Natural killer cell treated with Interleukin-12 subunit alpha and Interleukin-12 subunit beta and Interleukin-15 and Interleukin-18, amount 100 ng/mL, for 72 hours (primary cell): ENCODE data around the gene DDX17. TPM values are rescaled to one million over a fixed set of nuclear protein-coding genes. Genes with fewer than 3 reads are reported as not detected.

Experiments used
- ATAC-seq, 2 donors: fragments of 150-1000 bp; cut with Tn5 transposase in 1 of 2; sonication (Bioruptor Pico), chemical (Tn5 transposase) in 1 of 2; 2 replicates each; pipeline ENCODE4 v1.10.0; 2021
- DNase-seq: peaks from one replicate; pipeline ENCODE4 v3.0.0; 2022; ENCODE audit warnings: low spot score
- H3K27ac Mint-ChIP-seq, 2 donors: 1 replicate in 1 of 2; 2 replicates in 1 of 2; pipeline ENCODE4 v1.8.0; 2022; ENCODE audit warnings: mixed read lengths in 2 of 2, mild to moderate bottlenecking in 1 of 2, moderate library complexity in 1 of 2
- H3K27me3 Mint-ChIP-seq, 2 donors: 1 replicate in 1 of 2; 2 replicates in 1 of 2; pipeline ENCODE4 v1.8.0; 2022; ENCODE audit warnings: mixed read lengths in 2 of 2
- H3K36me3 Mint-ChIP-seq: one replicate; pipeline ENCODE4 v1.8.0; 2022; ENCODE audit warnings: mixed read lengths
- H3K4me1 Mint-ChIP-seq, 2 donors: 1 replicate in 1 of 2; 2 replicates in 1 of 2; pipeline ENCODE4 v1.8.0; 2022; ENCODE audit warnings: low read depth in 2 of 2, mixed read lengths in 2 of 2, mild to moderate bottlenecking in 1 of 2
- H3K4me3 Mint-ChIP-seq: one replicate; pipeline ENCODE4 v1.8.0; 2022; ENCODE audit warnings: mixed read lengths
- H3K9me3 Mint-ChIP-seq: 2 replicates; pipeline ENCODE4 v1.8.0; 2022; ENCODE audit warnings: mixed read lengths
- total RNA-seq, 2 donors: library from RNA; stranded (reverse); gene quantifications; one replicate each; pipeline ENCODE4 v1.2.3, GENCODE V29; 2022

The DDX17 gene
- total RNA-seq, 2 donors from 2014 or later: 368 to 422 TPM

GRCh38 chr22:38443628-38444521 lies 62.2 kb downstream of the DDX17 start:
- no peak overlapping the region for H3K27ac Mint-ChIP-seq
- no peak for ATAC-seq
- H3K4me3 Mint-ChIP-seq: no peak overlapping the region
- H3K27me3 Mint-ChIP-seq: peaks cover 16 to 21% of the 10 kb centered on the region in 2 donors
- no peaks in the 10 kb centered on the region for H3K36me3 Mint-ChIP-seq
- H3K9me3 Mint-ChIP-seq: no peaks in the 10 kb centered on the region
- no peak for DNase-seq
- H3K4me1 Mint-ChIP-seq: peaks cover 0 to 8% of the 10 kb centered on the region in 2 donors

GRCh38 chr22:38442967-38443627 lies 63.0 kb downstream of the DDX17 start:
- no peaks in the 10 kb centered on the region for H3K36me3 Mint-ChIP-seq
- DNase-seq (no peak), ATAC-seq (peak in 1 of 2 donors; percentile 3)
- peaks cover 16 to 21% of the 10 kb centered on the region in 2 donors for H3K27me3 Mint-ChIP-seq
- no peak overlapping the region for H3K4me3 Mint-ChIP-seq
- H3K27ac Mint-ChIP-seq: no peak overlapping the region
- H3K9me3 Mint-ChIP-seq: no peaks in the 10 kb centered on the region
- peaks cover 0 to 8% of the 10 kb centered on the region in 2 donors for H3K4me1 Mint-ChIP-seq

GRCh38 chr22:38441620-38442287 lies 64.4 kb downstream of the DDX17 start:
- no peak for DNase-seq
- no peak for ATAC-seq
- H3K27me3 Mint-ChIP-seq: peaks cover 16 to 21% of the 10 kb centered on the region in 2 donors

GRCh38 chr22:38440747-38441350 lies 65.3 kb downstream of the DDX17 start:
- Mint-ChIP-seq H3K9me3 (no peaks in the 10 kb centered on the region), H3K27ac (no peak overlapping the region), H3K36me3 (no peaks in the 10 kb centered on the region), H3K4me1 (peaks cover 0 to 8% of the 10 kb centered on the region in 2 donors), H3K4me3 (no peak overlapping the region), H3K27me3 (peaks cover 16 to 21% of the 10 kb centered on the region in 2 donors)
- DNase-seq (no peak), ATAC-seq (peak in 1 of 2 donors; percentile 52)

More at GRCh38 chr22:38441620-38442287, 64.4 kb downstream of the DDX17 start:
- no peaks in the 10 kb centered on the region for H3K9me3 Mint-ChIP-seq
- H3K36me3 Mint-ChIP-seq: no peaks in the 10 kb centered on the region
- H3K4me3 Mint-ChIP-seq: no peak overlapping the region
- no peak overlapping the region for H3K27ac Mint-ChIP-seq
- H3K4me1 Mint-ChIP-seq: peaks cover 0 to 8% of the 10 kb centered on the region in 2 donors

GRCh38 chr22:38437416-38437815 lies 68.7 kb downstream of the DDX17 start:
- Mint-ChIP-seq H3K27ac (no peak overlapping the region), H3K27me3 (peaks cover 4 to 8% of the 10 kb centered on the region in 2 donors), H3K4me3 (no peak overlapping the region), H3K4me1 (peaks cover 0 to 5% of the 10 kb centered on the region in 2 donors), H3K36me3 (no peaks in the 10 kb centered on the region), H3K9me3 (no peaks in the 10 kb centered on the region)
- DNase-seq (no peak), ATAC-seq (no peak)

GRCh38 chr22:38436629-38437395 lies 69.3 kb downstream of the DDX17 start:
- peaks cover 4 to 8% of the 10 kb centered on the region in 2 donors for H3K27me3 Mint-ChIP-seq
- ATAC-seq: no peak
- DNase-seq: no peak
- H3K4me1 Mint-ChIP-seq: peaks cover 0 to 5% of the 10 kb centered on the region in 2 donors
- no peaks in the 10 kb centered on the region for H3K36me3 Mint-ChIP-seq
- no peaks in the 10 kb centered on the region for H3K9me3 Mint-ChIP-seq
- H3K27ac Mint-ChIP-seq: no peak overlapping the region
- H3K4me3 Mint-ChIP-seq: no peak overlapping the region

GRCh38 chr22:38435965-38436364 lies 70.1 kb downstream of the DDX17 start:
- no peaks in the 10 kb centered on the region for H3K36me3 Mint-ChIP-seq
- H3K27ac Mint-ChIP-seq: no peak overlapping the region
- DNase-seq (no peak), ATAC-seq (no peak)
- H3K4me1 Mint-ChIP-seq: peaks cover 0 to 5% of the 10 kb centered on the region in 2 donors
- H3K27me3 Mint-ChIP-seq: peaks cover 0 to 5% of the 10 kb centered on the region in 2 donors
- no peak overlapping the region for H3K4me3 Mint-ChIP-seq
- no peaks in the 10 kb centered on the region for H3K9me3 Mint-ChIP-seq

- DNase-seq (no peak), ATAC-seq (no peak)
- Mint-ChIP-seq H3K36me3 (no peaks in the 10 kb centered on the region), H3K27me3 (no peaks in the 10 kb centered on the region), H3K9me3 (no peaks in the 10 kb centered on the region), H3K4me3 (no peak overlapping the region), H3K27ac (no peak overlapping the region), H3K4me1 (no peaks in the 10 kb centered on the region)
Observed at GRCh38 chr22:38435010-38435409, 71.1 kb downstream of the DDX17 start.

GRCh38 chr22:38433871-38434270 lies 72.2 kb downstream of the DDX17 start:
- H3K9me3 Mint-ChIP-seq: no peaks in the 10 kb centered on the region
- H3K27ac Mint-ChIP-seq: no peak overlapping the region
- no peaks in the 10 kb centered on the region for H3K36me3 Mint-ChIP-seq
- ATAC-seq (no peak), DNase-seq (no peak)
- H3K4me1 Mint-ChIP-seq: no peaks in the 10 kb centered on the region
- H3K4me3 Mint-ChIP-seq: no peak overlapping the region
- no peaks in the 10 kb centered on the region for H3K27me3 Mint-ChIP-seq

Other genes with a start within 250 kb of the DDX17 start
- gene TMEM184B, start 233.3 kb downstream of the DDX17 start, total RNA-seq: 10 to 100 TPM; 59.4 to 59.8 TPM
- 100 to 1,000 TPM; 107 to 156 TPM for gene CSNK1E, start 188.9 kb downstream of the DDX17 start, total RNA-seq
- not detected for gene KCNJ4, start 51.1 kb downstream of the DDX17 start, total RNA-seq
- gene KDELR3, start 38.2 kb downstream of the DDX17 start, total RNA-seq: under 1 TPM; 0.26 to 0.92 TPM
- 10 to 100 TPM in 1 of 2 donors, 1 to 10 TPM in 1; 4.6 to 11.5 TPM for gene DMC1, start 63.9 kb upstream of the DDX17 start, total RNA-seq
- under 1 TPM in 1 of 2 donors, not detected in 1; 0.59 TPM for gene FAM227A, start 150.1 kb upstream of the DDX17 start, total RNA-seq
- 10 to 100 TPM in 1 of 2 donors, 1 to 10 TPM in 1; 8.7 to 12.4 TPM for gene CBY1, start 150.3 kb upstream of the DDX17 start, total RNA-seq
- gene TOMM22, start 175.6 kb upstream of the DDX17 start, total RNA-seq: 100 to 1,000 TPM; 109 to 153 TPM
- gene JOSD1, start 194.6 kb upstream of the DDX17 start, total RNA-seq: 10 to 100 TPM; 53.6 to 62.3 TPM
- gene GTPBP1, start 199.6 kb upstream of the DDX17 start, total RNA-seq: 100 to 1,000 TPM; 135 to 192 TPM
- 100 to 1,000 TPM; 203 to 215 TPM for gene SUN2, start 249.7 kb upstream of the DDX17 start, total RNA-seq